Activated CD8-positive, alpha-beta memory T cell treated with anti-CD3 and anti-CD28 coated beads for 4 hours (primary cell): Measurements from ENCODE around the gene PRKAG3.
"Not testable (repeated sequence)": the region's sequence is repeated elsewhere in the genome, so short reads cannot be mapped to it uniquely, and the experiment has no call there.

ENCODE experiments used
- DNase-seq, 2 donors: peaks; one replicate each; pipeline ENCODE4 v3.0.0-alpha.2; 2020; ENCODE audit warnings: low read depth in 2 of 2

PRKAG3 gene

GRCh38 chr2:218781691-218782527 lies 49.7 kb downstream of the PRKAG3 start, which contains the start of gene CYP27A1:
CYP27A1 (plus strand) TSS chr2:218782147; CDS start chr2:218782183, 36 bp downstream.
- DNase-seq, result no peak

- DNase-seq, result no peak
Measured at GRCh38 chr2:218780851-218781690, 50.5 kb downstream of the PRKAG3 start.

DNA sequence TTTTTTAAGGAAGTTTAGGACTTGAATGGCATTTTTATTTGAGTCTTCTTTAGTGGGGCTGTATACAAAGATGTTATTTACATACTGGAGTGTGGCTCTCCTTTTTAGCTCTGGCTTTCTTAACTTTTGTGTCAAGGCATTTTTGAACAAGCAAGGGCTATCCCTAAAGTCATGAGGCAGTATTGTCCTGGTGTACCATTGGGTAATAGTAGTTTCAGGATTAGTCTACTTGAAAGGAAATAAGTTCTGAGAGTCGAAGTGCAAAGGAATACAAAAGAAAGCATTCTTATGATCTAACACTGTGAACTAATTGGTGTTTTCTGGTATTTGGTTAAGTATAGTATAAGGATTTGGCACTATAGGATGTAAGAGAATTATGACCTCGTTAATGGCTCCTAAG lies 51.6 kb downstream of the PRKAG3 start:
- DNase-seq, result no peak

DNA sequence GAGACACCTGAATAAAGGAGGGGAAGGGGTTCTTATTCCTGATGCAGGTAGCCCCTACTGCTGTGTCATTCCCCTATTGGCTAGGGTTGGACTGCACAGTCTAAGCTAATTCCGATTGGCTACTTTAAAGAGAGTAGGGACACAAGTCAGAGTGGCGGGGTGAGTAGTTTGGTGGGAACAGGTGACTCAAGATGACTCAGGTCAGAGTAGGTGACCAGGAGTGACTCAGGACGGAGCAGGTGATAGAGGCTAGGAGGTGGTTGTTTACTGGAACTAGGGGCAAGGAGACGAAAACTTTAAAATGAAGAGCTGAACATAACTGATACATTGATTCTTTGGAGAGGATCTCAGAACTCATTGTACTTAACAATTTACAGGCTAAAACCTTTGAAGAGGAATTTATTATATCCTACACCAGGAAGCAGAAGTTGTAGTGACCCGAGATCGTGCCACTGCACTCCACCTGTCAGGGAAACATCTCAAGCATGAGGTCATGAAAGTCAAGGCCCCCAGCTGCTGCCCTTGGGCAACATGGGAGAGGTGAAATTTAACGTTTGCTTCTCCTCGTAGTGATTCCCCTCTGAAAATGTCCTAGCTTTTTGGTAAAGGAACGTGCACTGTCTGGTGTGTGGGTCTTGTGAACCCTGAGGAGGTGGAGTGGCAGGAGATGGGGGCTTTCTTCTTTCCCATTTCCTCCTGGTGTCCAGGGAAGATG lies 54.2 kb downstream of the PRKAG3 start:
- no peak for DNase-seq

GRCh38 chr2:218776488-218776887 lies 55.1 kb downstream of the PRKAG3 start:
- no peak for DNase-seq

DNA sequence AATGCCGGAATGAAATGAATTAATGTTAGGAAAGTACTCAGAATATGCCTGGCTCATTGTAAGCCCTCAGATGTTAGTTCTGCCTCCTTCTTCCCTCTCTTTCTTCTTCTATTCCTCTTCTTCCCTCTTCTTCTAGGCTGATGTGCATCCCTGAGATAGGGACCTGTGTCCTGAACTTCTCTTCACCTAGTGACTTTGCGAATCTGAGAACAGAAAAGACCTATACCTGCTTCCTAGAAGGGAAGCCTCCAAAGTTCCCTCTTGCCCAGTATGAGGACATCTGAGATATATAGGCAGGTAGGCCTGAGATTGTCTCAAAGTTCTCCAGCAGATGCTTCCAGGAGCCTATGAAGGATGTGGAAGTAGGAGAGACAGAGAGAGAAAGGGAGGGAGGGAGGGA lies 57.7 kb downstream of the PRKAG3 start:
- DNase-seq, result no peak

GRCh38 chr2:218772759-218773158 lies 58.8 kb downstream of the PRKAG3 start:
- not testable (repeated sequence) for DNase-seq
